NT2/D1 (cell line): Measurements from ENCODE around the gene ENOX1.

Experiments used
- SUZ12 ChIP-seq: IDR thresholded peaks from 2 replicates; pipeline ENCODE4 v1.6.1; 2011; ENCODE audit not compliant: insufficient read length, insufficient read depth; ENCODE audit errors: extremely low read depth
- YY1 ChIP-seq: IDR thresholded peaks from 2 replicates; pipeline ENCODE4 v1.6.1; 2011; ENCODE audit not compliant: insufficient read length, insufficient read depth
- ZNF274 ChIP-seq: IDR thresholded peaks from 2 replicates; pipeline ENCODE4 v1.6.1; 2011; ENCODE audit warnings: mild to moderate bottlenecking, low read depth, low read length

DNA sequence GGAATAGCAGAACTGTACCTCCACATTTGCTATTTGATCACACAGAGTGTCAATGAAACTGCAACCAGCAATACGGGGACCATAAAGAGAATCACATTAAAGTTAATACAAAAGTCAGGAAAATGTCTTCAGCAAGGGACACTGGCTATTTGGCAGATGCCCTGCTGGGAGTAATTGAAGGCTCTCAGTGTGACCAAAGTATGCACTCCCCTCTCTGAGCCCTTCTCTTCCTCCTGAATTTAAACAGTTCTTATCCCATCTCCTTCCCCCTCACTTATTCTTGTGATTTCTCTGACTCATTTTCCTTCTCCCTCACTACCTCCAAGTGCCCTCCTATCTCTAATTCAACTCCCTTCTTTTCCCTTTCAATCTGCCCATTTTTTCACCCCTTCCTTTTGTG, 117.7 kb downstream of the ENOX1 start:
- no peak for TF ChIP-seq ZNF274
- TF ChIP-seq YY1 = no peak
- no peak for TF ChIP-seq SUZ12
